Osteoblast (primary cell): ENCODE data around the gene LRFN3. TPM values are rescaled to one million over a fixed set of nuclear protein-coding genes. Genes with fewer than 3 reads are reported as not detected.
"Not testable (repeated sequence)": the region's sequence is repeated elsewhere in the genome, so short reads cannot be mapped to it uniquely, and the experiment has no call there.

Experiments used
- DNase-seq: peaks from one replicate; pipeline ENCODE4 v3.0.0; 2011; ENCODE audit warnings: low spot score, mixed read lengths; ENCODE audit not compliant: insufficient read length; ENCODE audit errors: missing footprints
- H2AFZ ChIP-seq: 2 replicates; pipeline ENCODE4 v1.6.0; 2011; ENCODE audit warnings: mild to moderate bottlenecking, low read length
- H3K27ac ChIP-seq: 2 replicates; pipeline ENCODE4 v1.5.1; 2011; ENCODE audit warnings: mild to moderate bottlenecking, low read depth, low read length, moderate library complexity
- H3K27me3 ChIP-seq: 2 replicates; pipeline ENCODE4 v1.6.0; 2012; ENCODE audit warnings: mild to moderate bottlenecking, control low read depth, inconsistent platforms, low read length, moderate library complexity; ENCODE audit not compliant: insufficient read depth
- H3K36me3 ChIP-seq: 2 replicates; pipeline ENCODE4 v1.5.1; 2011; ENCODE audit warnings: mild to moderate bottlenecking, low read length, control low read depth, moderate library complexity; ENCODE audit not compliant: insufficient read depth
- H3K4me1 ChIP-seq: 2 replicates; pipeline ENCODE4 v1.5.1; 2011; ENCODE audit warnings: mild to moderate bottlenecking, low read length, control low read depth, moderate library complexity; ENCODE audit not compliant: insufficient read depth
- H3K4me2 ChIP-seq: 2 replicates; pipeline ENCODE4 v1.6.0; 2011; ENCODE audit warnings: mild to moderate bottlenecking, low read length; ENCODE audit not compliant: insufficient read depth
- H3K4me3 ChIP-seq: fragments of 200-600 bp; sonication (generic); 3 replicates; pipeline ENCODE4 v1.5.1; 2012; ENCODE audit warnings: mild to moderate bottlenecking, low read length, inconsistent platforms; ENCODE audit not compliant: insufficient read depth
- H3K79me2 ChIP-seq: 2 replicates; pipeline ENCODE4 v1.6.0; 2012; ENCODE audit warnings: mild to moderate bottlenecking, low read length, control low read depth, inconsistent platforms; ENCODE audit not compliant: insufficient read depth
- H3K9me3 ChIP-seq: 2 replicates; pipeline ENCODE4 v1.5.1; 2011; ENCODE audit warnings: low read depth, low read length, control low read depth
- H4K20me1 ChIP-seq: 2 replicates; pipeline ENCODE4 v1.6.0; 2012; ENCODE audit warnings: mild to moderate bottlenecking, low read length, control low read depth; ENCODE audit not compliant: insufficient read depth
- total RNA-seq: library from RNA; depleted of rRNA; stranded (reverse); fragments of >200 nt; gene quantifications from 2 replicates; pipeline ENCODE4 v1.2.3, GENCODE V29; 2012
- TF ChIP-seq, protein P1 (sequence below): IDR thresholded peaks from 2 replicates; pipeline ENCODE4 v1.5.1; 2011; ENCODE audit warnings: mild to moderate bottlenecking, low read depth, low read length, moderate library complexity; ENCODE audit errors: extremely low read depth

LRFN3 gene
- total RNA-seq, 1 donor, result 6.9 TPM

DNA sequence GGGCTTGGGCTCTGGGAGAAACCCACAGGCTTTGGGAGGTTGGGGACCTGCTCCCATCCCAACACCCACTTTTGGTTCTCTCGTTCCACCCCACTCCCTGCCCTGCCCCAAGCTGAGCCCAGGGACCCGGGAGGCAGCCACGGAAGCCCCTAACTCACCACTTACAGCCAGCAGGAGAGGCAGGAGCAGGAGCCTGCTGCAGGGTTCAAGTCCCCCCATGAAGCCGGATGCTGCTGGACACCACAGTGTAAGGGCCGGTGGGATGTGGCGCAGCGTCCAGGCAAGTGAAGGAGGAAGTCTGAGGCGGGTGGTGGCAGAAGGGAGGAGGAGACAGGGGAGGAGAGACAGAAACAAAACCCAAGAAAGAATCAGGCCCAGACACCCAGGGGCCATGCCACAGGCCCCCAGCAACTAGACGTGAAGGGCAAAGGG is 28.1 kb upstream of the LRFN3 start, which contains the start of gene TYROBP:
Gene TYROBP, minus strand, starts transcription at position 286 of the 432 bp plus-strand sequence. Its CDS starts 67 bp downstream, at position 219.
- Histone ChIP-seq H3K27me3 (no peaks in the 10 kb centered on the region), H3K27ac (no peak within 1 kb of the TSS), H3K4me1 (peaks cover 5% of the 10 kb centered on the region), H3K4me3 (no peak within 1 kb of the TSS), H2AFZ (peak within 1 kb of the TSS; percentile 41), H3K79me2 (no peaks in the 10 kb centered on the region), H3K36me3 (no peaks in the 10 kb centered on the region), H3K4me2 (no peak within 1 kb of the TSS), H3K9me3 (no peaks in the 10 kb centered on the region), H4K20me1 (no peaks in the 10 kb centered on the region)
- peak; percentile 47 for DNase-seq
- TF ChIP-seq, protein P1, sequence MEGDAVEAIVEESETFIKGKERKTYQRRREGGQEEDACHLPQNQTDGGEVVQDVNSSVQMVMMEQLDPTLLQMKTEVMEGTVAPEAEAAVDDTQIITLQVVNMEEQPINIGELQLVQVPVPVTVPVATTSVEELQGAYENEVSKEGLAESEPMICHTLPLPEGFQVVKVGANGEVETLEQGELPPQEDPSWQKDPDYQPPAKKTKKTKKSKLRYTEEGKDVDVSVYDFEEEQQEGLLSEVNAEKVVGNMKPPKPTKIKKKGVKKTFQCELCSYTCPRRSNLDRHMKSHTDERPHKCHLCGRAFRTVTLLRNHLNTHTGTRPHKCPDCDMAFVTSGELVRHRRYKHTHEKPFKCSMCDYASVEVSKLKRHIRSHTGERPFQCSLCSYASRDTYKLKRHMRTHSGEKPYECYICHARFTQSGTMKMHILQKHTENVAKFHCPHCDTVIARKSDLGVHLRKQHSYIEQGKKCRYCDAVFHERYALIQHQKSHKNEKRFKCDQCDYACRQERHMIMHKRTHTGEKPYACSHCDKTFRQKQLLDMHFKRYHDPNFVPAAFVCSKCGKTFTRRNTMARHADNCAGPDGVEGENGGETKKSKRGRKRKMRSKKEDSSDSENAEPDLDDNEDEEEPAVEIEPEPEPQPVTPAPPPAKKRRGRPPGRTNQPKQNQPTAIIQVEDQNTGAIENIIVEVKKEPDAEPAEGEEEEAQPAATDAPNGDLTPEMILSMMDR, result no peak

DNA sequence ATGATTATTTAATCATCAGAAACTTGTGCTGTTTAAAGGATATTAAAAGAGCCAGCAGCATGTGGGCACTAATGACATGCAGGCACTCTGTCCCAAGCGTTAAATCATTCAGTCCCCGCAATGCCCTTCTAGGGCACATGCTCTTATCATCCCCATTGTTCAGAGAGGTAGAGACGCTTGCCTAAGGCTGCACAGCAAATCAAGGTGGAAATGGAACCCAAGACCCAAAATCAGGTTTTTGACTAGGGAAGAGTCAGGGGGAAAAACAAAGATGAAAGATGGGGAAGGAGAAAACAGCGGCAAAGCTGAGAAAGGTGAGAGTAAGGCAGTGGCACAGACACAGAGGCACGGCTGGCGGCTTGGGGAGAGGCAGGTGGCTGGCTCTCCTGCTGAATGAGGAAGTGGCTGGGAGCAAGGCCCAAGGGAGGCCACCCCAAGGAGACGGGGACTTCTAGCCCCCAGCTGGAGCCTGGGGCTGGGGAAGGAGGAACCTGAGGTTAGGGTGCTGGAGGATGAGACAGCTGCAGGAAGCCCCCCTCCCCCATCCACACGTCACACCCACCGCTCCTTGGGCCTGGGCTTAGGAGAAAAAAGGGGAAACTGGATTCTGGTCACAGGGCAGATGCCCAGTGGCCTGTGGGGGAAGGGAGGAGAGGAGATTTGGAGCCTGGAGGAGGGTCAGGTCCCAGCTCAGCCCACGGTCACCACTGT is 27.0 kb upstream of the LRFN3 start:
- peaks cover 5% of the 10 kb centered on the region for H3K4me1 ChIP-seq
- no peaks in the 10 kb centered on the region for H3K79me2 ChIP-seq
- TF ChIP-seq, protein P1, result no peak
- no peaks in the 10 kb centered on the region for H3K9me3 ChIP-seq
- no peaks in the 10 kb centered on the region for H4K20me1 ChIP-seq
- H3K27ac ChIP-seq, result no peak overlapping the region
- H2AFZ ChIP-seq, result no peak overlapping the region
- no peak overlapping the region for H3K4me3 ChIP-seq
- H3K27me3 ChIP-seq, result no peaks in the 10 kb centered on the region
- peak; percentile 51 for DNase-seq
- H3K4me2 ChIP-seq, result no peak overlapping the region
- H3K36me3 ChIP-seq, result no peaks in the 10 kb centered on the region

DNA sequence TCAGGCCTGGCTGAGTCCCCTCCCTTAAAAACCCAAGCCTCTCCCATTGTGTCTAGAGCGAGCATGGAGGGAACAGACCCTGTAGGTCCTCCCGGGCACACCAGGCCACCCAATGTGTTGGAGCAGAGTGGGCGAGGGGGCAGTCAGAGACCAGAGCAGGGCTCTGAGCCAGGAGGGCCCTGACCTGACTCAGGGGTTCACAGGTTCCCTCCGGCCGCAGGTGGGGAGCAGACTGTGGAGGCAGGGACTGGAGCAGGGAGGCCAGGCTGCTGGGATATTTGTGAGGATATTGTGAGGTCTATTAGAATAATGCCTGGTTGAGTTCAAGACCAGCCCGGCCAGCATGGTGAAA is 26.5 kb upstream of the LRFN3 start:
- H4K20me1 ChIP-seq, result no peaks in the 10 kb centered on the region
- no peak overlapping the region for H3K4me3 ChIP-seq
- H3K36me3 ChIP-seq, result no peaks in the 10 kb centered on the region
- no peaks in the 10 kb centered on the region for H3K79me2 ChIP-seq
- no peak overlapping the region for H3K4me2 ChIP-seq
- H3K27ac ChIP-seq, result no peak overlapping the region
- no peaks in the 10 kb centered on the region for H3K9me3 ChIP-seq
- TF ChIP-seq, protein P1, result no peak
- DNase-seq, result no peak
- H3K27me3 ChIP-seq, result no peaks in the 10 kb centered on the region
- H2AFZ ChIP-seq, result no peak overlapping the region
- H3K4me1 ChIP-seq, result peaks cover 5% of the 10 kb centered on the region

DNA sequence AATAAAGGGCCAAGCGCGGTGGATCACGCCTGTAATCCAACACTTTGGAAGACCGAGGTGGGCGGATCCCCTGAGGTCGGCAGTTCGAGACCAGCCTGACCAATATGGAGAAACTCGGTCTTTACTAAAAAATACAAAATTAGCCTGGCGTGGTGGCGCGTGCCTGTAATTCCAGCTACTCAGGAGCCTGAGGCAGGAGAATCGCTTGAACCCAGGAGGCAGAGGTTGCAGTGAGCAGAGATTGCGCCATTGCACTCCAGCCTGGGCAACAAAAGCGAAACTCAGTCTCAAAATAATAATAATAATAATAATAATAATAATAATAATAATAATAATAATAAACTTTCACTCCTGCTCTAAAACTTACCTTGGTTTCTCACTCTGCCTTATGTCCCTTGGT is 25.8 kb upstream of the LRFN3 start:
- not testable (repeated sequence) for H3K4me1 ChIP-seq, H2AFZ ChIP-seq, H3K27me3 ChIP-seq, H3K36me3 ChIP-seq, H3K79me2 ChIP-seq, DNase-seq, H4K20me1 ChIP-seq, H3K4me3 ChIP-seq, H3K9me3 ChIP-seq, H3K4me2 ChIP-seq, H3K27ac ChIP-seq
